Osteoblast (primary cell): ENCODE results near the gene PTPRN2. TPM values are rescaled to one million over a fixed set of nuclear protein-coding genes. Genes with fewer than 3 reads are reported as not detected.

Experiments used
- DNase-seq: peaks from one replicate; pipeline ENCODE4 v3.0.0; 2011; ENCODE audit warnings: low spot score, mixed read lengths; ENCODE audit not compliant: insufficient read length; ENCODE audit errors: missing footprints
- H2AFZ ChIP-seq: 2 replicates; pipeline ENCODE4 v1.6.0; 2011; ENCODE audit warnings: mild to moderate bottlenecking, low read length
- H3K27ac ChIP-seq: 2 replicates; pipeline ENCODE4 v1.5.1; 2011; ENCODE audit warnings: mild to moderate bottlenecking, low read depth, low read length, moderate library complexity
- H3K27me3 ChIP-seq: 2 replicates; pipeline ENCODE4 v1.6.0; 2012; ENCODE audit warnings: mild to moderate bottlenecking, control low read depth, inconsistent platforms, low read length, moderate library complexity; ENCODE audit not compliant: insufficient read depth
- H3K36me3 ChIP-seq: 2 replicates; pipeline ENCODE4 v1.5.1; 2011; ENCODE audit warnings: mild to moderate bottlenecking, low read length, control low read depth, moderate library complexity; ENCODE audit not compliant: insufficient read depth
- H3K4me1 ChIP-seq: 2 replicates; pipeline ENCODE4 v1.5.1; 2011; ENCODE audit warnings: mild to moderate bottlenecking, low read length, control low read depth, moderate library complexity; ENCODE audit not compliant: insufficient read depth
- H3K4me2 ChIP-seq: 2 replicates; pipeline ENCODE4 v1.6.0; 2011; ENCODE audit warnings: mild to moderate bottlenecking, low read length; ENCODE audit not compliant: insufficient read depth
- H3K4me3 ChIP-seq: fragments of 200-600 bp; sonication (generic); 3 replicates; pipeline ENCODE4 v1.5.1; 2012; ENCODE audit warnings: mild to moderate bottlenecking, low read length, inconsistent platforms; ENCODE audit not compliant: insufficient read depth
- H3K79me2 ChIP-seq: 2 replicates; pipeline ENCODE4 v1.6.0; 2012; ENCODE audit warnings: mild to moderate bottlenecking, low read length, control low read depth, inconsistent platforms; ENCODE audit not compliant: insufficient read depth
- H3K9me3 ChIP-seq: 2 replicates; pipeline ENCODE4 v1.5.1; 2011; ENCODE audit warnings: low read depth, low read length, control low read depth
- H4K20me1 ChIP-seq: 2 replicates; pipeline ENCODE4 v1.6.0; 2012; ENCODE audit warnings: mild to moderate bottlenecking, low read length, control low read depth; ENCODE audit not compliant: insufficient read depth
- total RNA-seq: library from RNA; depleted of rRNA; stranded (reverse); fragments of >200 nt; gene quantifications from 2 replicates; pipeline ENCODE4 v1.2.3, GENCODE V29; 2012
- TF ChIP-seq, protein P1 (sequence below): IDR thresholded peaks from 2 replicates; pipeline ENCODE4 v1.5.1; 2011; ENCODE audit warnings: mild to moderate bottlenecking, low read depth, low read length, moderate library complexity; ENCODE audit errors: extremely low read depth

The PTPRN2 gene
- total RNA-seq, 1 donor = 0.36 TPM

DNA sequence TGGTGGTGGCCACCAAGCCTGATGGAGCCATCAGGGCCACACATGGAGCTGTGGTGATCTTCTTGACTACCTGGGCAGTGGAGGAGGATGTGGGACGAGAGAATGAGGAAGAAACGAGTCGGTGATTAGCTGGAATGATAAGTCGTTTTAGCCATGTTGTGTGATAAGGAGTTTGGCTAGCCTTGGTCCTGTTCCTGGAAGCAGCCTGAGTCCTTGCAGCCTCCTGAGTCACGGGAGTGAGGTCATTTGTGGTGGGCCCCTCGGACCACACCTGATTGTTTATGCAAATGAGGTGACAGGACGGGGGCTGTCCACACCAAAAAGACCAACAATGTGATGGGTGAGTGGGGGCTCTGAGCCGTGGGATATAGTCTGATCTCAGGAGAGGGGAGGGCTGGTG, 554.4 kb downstream of the PTPRN2 start:
- H3K27ac ChIP-seq = no peak overlapping the region
- TF ChIP-seq, protein P1, sequence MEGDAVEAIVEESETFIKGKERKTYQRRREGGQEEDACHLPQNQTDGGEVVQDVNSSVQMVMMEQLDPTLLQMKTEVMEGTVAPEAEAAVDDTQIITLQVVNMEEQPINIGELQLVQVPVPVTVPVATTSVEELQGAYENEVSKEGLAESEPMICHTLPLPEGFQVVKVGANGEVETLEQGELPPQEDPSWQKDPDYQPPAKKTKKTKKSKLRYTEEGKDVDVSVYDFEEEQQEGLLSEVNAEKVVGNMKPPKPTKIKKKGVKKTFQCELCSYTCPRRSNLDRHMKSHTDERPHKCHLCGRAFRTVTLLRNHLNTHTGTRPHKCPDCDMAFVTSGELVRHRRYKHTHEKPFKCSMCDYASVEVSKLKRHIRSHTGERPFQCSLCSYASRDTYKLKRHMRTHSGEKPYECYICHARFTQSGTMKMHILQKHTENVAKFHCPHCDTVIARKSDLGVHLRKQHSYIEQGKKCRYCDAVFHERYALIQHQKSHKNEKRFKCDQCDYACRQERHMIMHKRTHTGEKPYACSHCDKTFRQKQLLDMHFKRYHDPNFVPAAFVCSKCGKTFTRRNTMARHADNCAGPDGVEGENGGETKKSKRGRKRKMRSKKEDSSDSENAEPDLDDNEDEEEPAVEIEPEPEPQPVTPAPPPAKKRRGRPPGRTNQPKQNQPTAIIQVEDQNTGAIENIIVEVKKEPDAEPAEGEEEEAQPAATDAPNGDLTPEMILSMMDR = no peak
- no peaks in the 10 kb centered on the region for H4K20me1 ChIP-seq

DNA sequence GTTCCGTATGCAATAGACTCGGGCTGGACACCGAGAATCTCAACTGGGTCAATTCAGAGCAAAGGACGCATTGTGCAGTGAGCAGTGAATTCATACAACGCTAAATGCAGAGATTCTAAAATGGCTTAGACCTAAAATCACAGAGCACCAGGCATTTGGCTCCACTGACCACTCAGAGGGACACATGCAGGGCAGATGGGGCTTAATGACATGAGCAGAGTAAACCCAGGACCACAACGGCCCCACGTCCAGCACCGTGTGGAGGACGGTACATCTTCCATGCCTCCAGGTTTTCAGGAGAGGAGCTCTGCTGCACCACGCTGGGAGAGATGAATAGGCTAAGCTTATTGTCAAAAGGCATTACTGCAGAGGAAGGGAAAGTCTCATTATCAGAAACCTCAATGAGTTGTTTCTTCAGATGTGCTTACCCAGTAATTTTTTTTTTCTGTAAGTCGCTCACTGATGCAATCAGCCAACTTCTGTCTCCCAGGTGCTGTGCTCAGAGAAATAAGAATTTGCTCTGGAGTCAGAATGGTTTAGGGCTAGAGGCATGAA, 555.0 kb downstream of the PTPRN2 start:
- no peak overlapping the region for H2AFZ ChIP-seq
- no peak overlapping the region for H3K4me3 ChIP-seq
- TF ChIP-seq, protein P1 = no peak
- no peaks in the 10 kb centered on the region for H3K4me1 ChIP-seq
- H4K20me1 ChIP-seq = no peaks in the 10 kb centered on the region
- H3K4me2 ChIP-seq = no peak overlapping the region
- no peaks in the 10 kb centered on the region for H3K79me2 ChIP-seq
- no peak for DNase-seq
- no peak overlapping the region for H3K27ac ChIP-seq
- H3K27me3 ChIP-seq = no peaks in the 10 kb centered on the region
- H3K36me3 ChIP-seq = no peaks in the 10 kb centered on the region
- H3K9me3 ChIP-seq = no peaks in the 10 kb centered on the region

More for the DNA sequence above, 554.4 kb downstream of the PTPRN2 start:
- no peaks in the 10 kb centered on the region for H3K27me3 ChIP-seq
- H3K79me2 ChIP-seq = no peaks in the 10 kb centered on the region
- no peaks in the 10 kb centered on the region for H3K36me3 ChIP-seq
- no peak for DNase-seq
- H3K9me3 ChIP-seq = no peaks in the 10 kb centered on the region
- no peak overlapping the region for H3K4me3 ChIP-seq
- no peak overlapping the region for H2AFZ ChIP-seq
- no peaks in the 10 kb centered on the region for H3K4me1 ChIP-seq
- no peak overlapping the region for H3K4me2 ChIP-seq

DNA sequence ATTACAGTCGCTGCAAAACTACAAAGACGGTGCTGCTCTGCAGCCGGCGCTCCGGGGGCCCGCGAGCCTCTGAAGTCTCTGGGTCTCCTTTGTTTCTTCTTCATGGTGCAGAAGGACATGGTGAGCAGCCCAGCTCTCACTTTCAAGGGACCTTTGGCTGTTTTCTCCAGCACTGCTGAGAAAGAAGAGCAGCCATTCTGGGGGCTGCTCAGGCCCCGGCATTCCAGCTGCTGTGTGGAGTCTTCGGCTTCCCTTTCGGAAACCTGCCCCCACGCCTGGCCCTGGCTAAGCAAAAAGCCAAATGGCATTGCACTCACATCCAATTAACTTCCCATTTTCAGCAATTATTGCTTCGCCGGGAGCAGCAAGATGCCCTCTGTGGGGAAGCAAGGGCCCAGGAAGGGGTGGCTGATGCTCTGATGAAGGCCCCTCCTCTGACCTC, 555.7 kb downstream of the PTPRN2 start:
- Histone ChIP-seq H4K20me1 (no peaks in the 10 kb centered on the region), H3K9me3 (no peaks in the 10 kb centered on the region), H3K36me3 (no peaks in the 10 kb centered on the region), H3K4me3 (no peak overlapping the region), H3K27me3 (no peaks in the 10 kb centered on the region), H3K27ac (no peak overlapping the region), H3K4me1 (no peaks in the 10 kb centered on the region), H3K4me2 (no peak overlapping the region), H3K79me2 (no peaks in the 10 kb centered on the region), H2AFZ (no peak overlapping the region)
- TF ChIP-seq, protein P1 = no peak
- DNase-seq = no peak

DNA sequence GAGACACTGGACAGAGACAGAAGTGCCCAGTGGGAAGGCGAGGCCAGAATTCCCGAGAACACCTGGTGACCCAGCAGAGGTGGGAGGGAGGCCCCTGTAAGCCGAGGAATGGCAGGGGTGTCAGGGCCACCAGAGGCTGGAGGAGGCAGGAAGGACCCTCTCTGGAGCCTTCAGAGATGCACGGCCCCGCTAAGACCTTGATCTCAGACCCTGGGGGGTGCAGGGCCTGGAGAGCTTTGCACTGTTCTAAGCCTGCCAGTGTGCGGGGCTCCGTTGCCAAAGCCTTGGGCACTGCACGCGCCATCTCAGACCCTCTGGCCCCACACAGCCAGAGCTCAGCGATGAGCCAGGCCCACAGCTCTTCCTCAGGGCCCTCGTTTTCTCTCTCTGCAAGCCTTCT, 557.1 kb downstream of the PTPRN2 start:
- DNase-seq = no peak
- Histone ChIP-seq H3K4me2 (no peak overlapping the region), H3K4me1 (no peaks in the 10 kb centered on the region), H3K4me3 (no peak overlapping the region), H3K27ac (no peak overlapping the region), H3K36me3 (no peaks in the 10 kb centered on the region), H2AFZ (no peak overlapping the region), H4K20me1 (no peaks in the 10 kb centered on the region), H3K79me2 (no peaks in the 10 kb centered on the region), H3K27me3 (no peaks in the 10 kb centered on the region), H3K9me3 (no peaks in the 10 kb centered on the region)
- TF ChIP-seq, protein P1 = no peak
